HepG2 (cell line): ENCODE measurements around the gene ETV6.

Experiments
- CBX2 ChIP-seq, 2 experiments: fragments of 200-600 bp in 1 of 2; sonication (generic); formaldehyde crosslinking in 1 of 2; IDR thresholded peaks; 2 replicates each; pipeline versions ENCODE4 v1.7.0 to v1.8.1; 2018 to 2022; ENCODE audit warnings: low read depth in 2 of 2, low read length in 1 of 2, mild to moderate bottlenecking in 1 of 2, missing genetic modification reagents in 1 of 2
- CTCF ChIP-seq: sonication (generic); formaldehyde crosslinking; IDR thresholded peaks from 2 replicates; pipeline ENCODE4 v1.5.0; 2020; ENCODE audit warnings: mild to moderate bottlenecking, missing genetic modification reagents, moderate library complexity
- EP300 ChIP-seq, 3 experiments: sonication (generic) in 1 of 3; formaldehyde crosslinking in 1 of 3; IDR thresholded peaks; 2 replicates each; pipeline versions ENCODE4 v1.5.1 to v1.6.1; 2011 to 2020; ENCODE audit warnings: low read depth in 2 of 3, low read length in 2 of 3, borderline replicate concordance in 1 of 3, improper control_type of control experiment in 1 of 3, mild to moderate bottlenecking in 1 of 3, missing genetic modification reagents in 1 of 3, moderate library complexity in 1 of 3
- FOXM1 ChIP-seq: sonication (generic); formaldehyde crosslinking; IDR thresholded peaks from 2 replicates; pipeline ENCODE4 v1.5.0; 2020; ENCODE audit warnings: missing genetic modification reagents
- NFATC3 ChIP-seq: sonication (generic); formaldehyde crosslinking; IDR thresholded peaks from 2 replicates; pipeline ENCODE4 v1.5.1; 2020; ENCODE audit warnings: mild to moderate bottlenecking, missing genetic modification reagents
- REST ChIP-seq, 2 experiments: IDR thresholded peaks; 2 replicates each; pipeline ENCODE4 v1.6.1; 2011 to 2012; ENCODE audit warnings: low read length in 2 of 2, borderline replicate concordance in 1 of 2, low read depth in 1 of 2, mild to moderate bottlenecking in 1 of 2, moderate library complexity in 1 of 2
- TAF1 ChIP-seq: sonication (generic); formaldehyde crosslinking; IDR thresholded peaks from 2 replicates; pipeline ENCODE4 v1.4.0; 2020; ENCODE audit warnings: missing genetic modification reagents
- TFE3 ChIP-seq: IDR thresholded peaks from 2 replicates; pipeline ENCODE4 v1.6.1; 2016
- THAP11 ChIP-seq: IDR thresholded peaks from 2 replicates; pipeline ENCODE4 v1.6.1; 2016; ENCODE audit warnings: missing biosample characterization, missing genetic modification reagents
- ZBTB1 ChIP-seq: sonication (generic); formaldehyde crosslinking; IDR thresholded peaks from 2 replicates; pipeline ENCODE4 v1.4.0; 2020; ENCODE audit warnings: missing genetic modification reagents, borderline replicate concordance
- ZKSCAN1 ChIP-seq: fragments of 150-350 bp; IDR thresholded peaks from 2 replicates; pipeline ENCODE4 v1.6.1; 2014; ENCODE audit warnings: low read length
- ZMYM4 ChIP-seq: sonication (generic); formaldehyde crosslinking; IDR thresholded peaks from 2 replicates; pipeline ENCODE4 v1.8.1; 2023; ENCODE audit warnings: mild to moderate bottlenecking, missing genetic modification reagents
- ZNF382 ChIP-seq: sonication (generic); formaldehyde crosslinking; IDR thresholded peaks from 2 replicates; pipeline ENCODE4 v1.5.0; 2020; ENCODE audit warnings: missing genetic modification reagents, mild to moderate bottlenecking, borderline replicate concordance
- ZNF446 ChIP-seq: sonication (generic); formaldehyde crosslinking; IDR thresholded peaks from 2 replicates; pipeline ENCODE4 v1.5.0; 2020; ENCODE audit warnings: mild to moderate bottlenecking, missing genetic modification reagents

- no peak for TF ChIP-seq NFATC3
- no peak for TF ChIP-seq ZNF446
- no peak for TF ChIP-seq REST (IDR thresholded peaks at IDR 0.05; ENCODE audit: borderline replicate concordance in 1 of 2, low read depth in 1 of 2, low read length in 2 of 2)
- no peak for TF ChIP-seq THAP11
- TF ChIP-seq EP300 (IDR thresholded peaks at IDR 0.05; ENCODE audit: low read depth in 2 of 2, low read length in 2 of 2): no peak
- TF ChIP-seq EP300 (CRISPR knock-in tag; IDR thresholded peaks at IDR 0.05; ENCODE audit: borderline replicate concordance): no peak
- no peak for TF ChIP-seq TAF1 (CRISPR knock-in tag)
- no peak for TF ChIP-seq ZBTB1 (CRISPR knock-in tag)
- no peak for TF ChIP-seq CTCF (CRISPR knock-in tag)
- no peak for TF ChIP-seq TFE3 (CRISPR knock-in tag)
- TF ChIP-seq CBX2 (IDR thresholded peaks at IDR 0.05; ENCODE audit: low read depth, low read length): no peak
- no peak for TF ChIP-seq CBX2 (CRISPR knock-in tag; IDR thresholded peaks at IDR 0.05; ENCODE audit: low read depth)
- no peak for TF ChIP-seq FOXM1 (CRISPR knock-in tag)
- no peak for TF ChIP-seq ZKSCAN1
- no peak for TF ChIP-seq ZMYM4 (CRISPR knock-in tag)
- TF ChIP-seq ZNF382: no peak
These were observed 6.7 kb upstream of the ETV6 start for GRCh38 chr12:11642785-11643184.
